ENCODE results near the gene ASB15. TPM values are rescaled to one million over a fixed set of nuclear protein-coding genes. Genes with fewer than 3 reads are reported as not detected.

The ASB15 gene
- total RNA-seq, 4 donors from 2014 or later = not detected

GRCh38 chr7:123622660-123623386, 21.2 kb downstream of the ASB15 start:
- DNase-seq (ENCODE audit: low spot score) (no peak), ATAC-seq (ENCODE audit: low FRiP score) (no peak)

GRCh38 chr7:123624527-123625183, 23.0 kb downstream of the ASB15 start:
- DNase-seq (ENCODE audit: low spot score) (peak; percentile 51), ATAC-seq (ENCODE audit: low FRiP score) (no peak)
- no peak for TF ChIP-seq CTCF (IDR thresholded peaks at IDR 0.05)

More at GRCh38 chr7:123622660-123623386, 21.2 kb downstream of the ASB15 start:
- TF ChIP-seq CTCF (IDR thresholded peaks at IDR 0.05) = no peak

DNA sequence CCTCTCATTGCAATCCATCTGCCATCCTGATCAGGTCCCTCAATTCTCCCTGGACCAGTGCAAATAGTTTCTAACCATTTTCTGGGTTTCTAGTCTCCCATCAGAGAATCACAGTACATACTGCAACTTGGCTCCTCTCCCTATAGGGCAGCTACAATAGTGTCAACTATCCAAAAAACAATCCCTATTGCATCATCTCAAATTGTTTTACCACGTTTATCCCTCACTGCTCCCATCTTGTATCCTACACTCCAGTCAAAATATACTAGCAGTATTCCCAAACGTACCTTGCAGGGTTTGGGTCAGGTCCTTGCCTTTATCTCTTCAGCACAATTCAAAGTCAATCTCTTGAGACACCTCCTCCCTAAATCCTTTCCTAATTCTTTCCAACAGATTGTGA, 23.6 kb downstream of the ASB15 start:
- no peak for TF ChIP-seq CTCF (IDR thresholded peaks at IDR 0.05)
- DNase-seq (ENCODE audit: low spot score) (no peak), ATAC-seq (ENCODE audit: low FRiP score) (no peak)

- TF ChIP-seq CTCF (IDR thresholded peaks at IDR 0.05) = no peak
- no peak for ATAC-seq (ENCODE audit: low FRiP score)
Measured at GRCh38 chr7:123627851-123628250, 26.2 kb downstream of the ASB15 start.

GRCh38 chr7:123628829-123629228, 27.2 kb downstream of the ASB15 start:
- no peak for DNase-seq (ENCODE audit: low spot score)
- TF ChIP-seq CTCF (IDR thresholded peaks at IDR 0.05) = no peak
- ATAC-seq (ENCODE audit: low FRiP score) = no peak

More at GRCh38 chr7:123627851-123628250, 26.2 kb downstream of the ASB15 start:
- no peak for DNase-seq (ENCODE audit: low spot score)

DNA sequence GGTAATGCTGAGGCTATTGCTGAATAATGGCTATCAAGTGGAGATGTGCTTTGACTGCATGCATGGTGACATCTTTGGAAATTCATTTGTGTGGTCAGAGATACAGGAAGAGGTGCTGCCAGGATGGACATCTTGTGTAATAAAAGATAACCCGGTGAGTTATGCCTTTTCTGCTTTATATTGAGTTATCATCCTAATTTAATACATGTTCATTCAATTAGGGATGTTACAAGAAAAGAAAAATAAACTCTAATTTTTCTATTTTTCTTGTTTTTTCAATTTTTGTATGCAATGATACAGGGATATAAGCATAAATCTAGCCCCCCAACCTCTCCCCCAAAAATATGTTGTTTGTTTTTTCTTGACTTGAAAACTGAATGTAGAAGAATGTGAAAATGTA, 27.7 kb downstream of the ASB15 start:
- DNase-seq (ENCODE audit: low spot score) = no peak
- ATAC-seq (ENCODE audit: low FRiP score) = no peak
- TF ChIP-seq CTCF (IDR thresholded peaks at IDR 0.05) = no peak

DNA sequence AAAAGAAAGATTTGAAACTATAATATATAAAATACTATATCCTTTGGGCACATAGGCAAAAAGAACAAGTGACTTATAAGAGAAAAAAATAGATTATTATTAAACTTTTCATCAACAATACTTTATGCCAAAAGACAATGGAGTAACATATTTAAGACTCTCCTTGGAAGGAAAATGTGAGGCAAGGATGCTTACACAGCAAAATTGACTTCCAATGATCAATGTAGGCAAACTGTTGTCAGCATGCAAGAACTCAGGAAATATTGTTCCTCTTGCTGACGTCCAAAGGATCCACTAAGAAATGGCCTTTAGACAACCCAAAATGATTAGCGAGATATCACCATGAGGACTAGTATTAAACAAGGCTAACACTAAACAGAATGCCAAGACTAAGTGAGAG, 31.2 kb downstream of the ASB15 start:
- DNase-seq (ENCODE audit: low spot score) = no peak
- TF ChIP-seq CTCF (IDR thresholded peaks at IDR 0.05) = no peak
- no peak for ATAC-seq (ENCODE audit: low FRiP score)
